HepG2 (cell line): ENCODE data around the gene ZNF764. TPM values are rescaled to one million over a fixed set of nuclear protein-coding genes. Genes with fewer than 3 reads are reported as not detected.

Experiments used
- ARID3A ChIP-seq: IDR thresholded peaks from 2 replicates; pipeline ENCODE4 v1.6.1; 2012; ENCODE audit warnings: low read depth, low read length, improper control_type of control experiment
- DBP ChIP-seq: sonication (generic); formaldehyde crosslinking; IDR thresholded peaks from 2 replicates; pipeline ENCODE4 v1.4.0; 2020; ENCODE audit warnings: missing genetic modification reagents; ENCODE audit errors: not compliant biosample characterization
- EP300 ChIP-seq, 3 experiments: sonication (generic) in 1 of 3; formaldehyde crosslinking in 1 of 3; IDR thresholded peaks; 2 replicates each; pipeline versions ENCODE4 v1.5.1 to v1.6.1; 2011 to 2020; ENCODE audit warnings: low read depth in 2 of 3, low read length in 2 of 3, borderline replicate concordance in 1 of 3, improper control_type of control experiment in 1 of 3, mild to moderate bottlenecking in 1 of 3, missing genetic modification reagents in 1 of 3, moderate library complexity in 1 of 3
- GPN1 ChIP-seq: sonication (generic); formaldehyde crosslinking; IDR thresholded peaks from 2 replicates; pipeline ENCODE4 v1.5.1; 2020; ENCODE audit warnings: missing genetic modification reagents, borderline replicate concordance
- NCOA5 ChIP-seq: sonication (generic); formaldehyde crosslinking; IDR thresholded peaks from 2 replicates; pipeline ENCODE4 v1.4.0; 2020; ENCODE audit warnings: missing genetic modification reagents
- NFKBIZ ChIP-seq: IDR thresholded peaks from 2 replicates; pipeline ENCODE4 v1.6.1; 2018; ENCODE audit warnings: missing genetic modification reagents, missing compliant biosample characterization
- PAXIP1 ChIP-seq: sonication (generic); formaldehyde crosslinking; conservative IDR thresholded peaks from 2 replicates; pipeline ENCODE4 v1.4.0; 2020; ENCODE audit warnings: mild to moderate bottlenecking, missing genetic modification reagents, moderate library complexity
- PRDM4 ChIP-seq: sonication (generic); formaldehyde crosslinking; IDR thresholded peaks from 2 replicates; pipeline ENCODE4 v1.9.0; 2021; ENCODE audit warnings: missing genetic modification reagents, borderline replicate concordance
- SMARCE1 ChIP-seq: fragments of 450-650 bp; IDR thresholded peaks from 2 replicates; pipeline ENCODE4 v1.6.1; 2017; ENCODE audit warnings: borderline replicate concordance
- TFDP2 ChIP-seq: sonication (generic); formaldehyde crosslinking; IDR thresholded peaks from 2 replicates; pipeline ENCODE4 v1.4.0; 2020; ENCODE audit warnings: missing genetic modification reagents
- ZFP91 ChIP-seq: sonication (generic); formaldehyde crosslinking; IDR thresholded peaks from 2 replicates; pipeline ENCODE4 v1.9.0; 2022; ENCODE audit warnings: missing genetic modification reagents, mild to moderate bottlenecking, borderline replicate concordance
- ZNF335 ChIP-seq: sonication (generic); formaldehyde crosslinking; IDR thresholded peaks from 2 replicates; pipeline ENCODE4 v1.4.0; 2020; ENCODE audit warnings: missing genetic modification reagents
- ZNF460 ChIP-seq: sonication (generic); formaldehyde crosslinking; IDR thresholded peaks from 2 replicates; pipeline ENCODE4 v1.5.1; 2020; ENCODE audit warnings: missing genetic modification reagents, mild to moderate bottlenecking, borderline replicate concordance
- ZNF879 ChIP-seq: sonication (generic); formaldehyde crosslinking; IDR thresholded peaks from 2 replicates; pipeline ENCODE4 v1.8.1; 2023; ENCODE audit warnings: missing genetic modification reagents
- ZSCAN9 ChIP-seq: IDR thresholded peaks from 2 replicates; pipeline ENCODE4 v1.6.1; 2016; ENCODE audit warnings: borderline replicate concordance
- polyA plus RNA-seq, 8 experiments: library from polyadenylated mRNA; depleted of rRNA in 3 of 8; stranded (reverse) in 7 of 8; unstranded in 1 of 8; fragments of >200 nt; fragmentation: Illumina TruSeq in 4 of 8; extraction: Trizol in 4 of 8; gene quantifications; 2 replicates each; pipeline versions ENCODE4 v1.2.1 to v1.2.3, GENCODE V29; 2011 to 2016; ENCODE audit warnings: low read depth in 4 of 8, missing spikeins in 1 of 8, mixed read lengths in 1 of 8; ENCODE audit not compliant: insufficient read depth in 1 of 8
- total RNA-seq, 5 experiments: library from RNA; depleted of rRNA; stranded (reverse); fragments of >200 nt; fragmentation: Illumina TruSeq; extraction: Trizol; gene quantifications; 2 replicates each; pipeline ENCODE4 v1.2.3, GENCODE V29; 2016; ENCODE audit warnings: low read depth in 1 of 5

Gene ZNF764
- total and polyA plus RNA-seq, 2 of the 13 experiments (the other 11 are each of a cell fraction or from before 2014, with no cell fraction given): 4.1 to 9.1 TPM

- TF ChIP-seq PAXIP1 (CRISPR knock-in tag): 0 out of 2 replicates have a peak, but pooled peaks have one; percentile 60
- TF ChIP-seq GPN1 (CRISPR knock-in tag): no peak
- no peak for TF ChIP-seq DBP (CRISPR knock-in tag)
- no peak for TF ChIP-seq SMARCE1
- peak; percentile 22 to 47; a peak in 2 of 4 replicates for TF ChIP-seq EP300 (IDR thresholded peaks at IDR 0.05; ENCODE audit: low read depth in 2 of 2, low read length in 2 of 2)
- 0 out of 2 replicates have a peak, but pooled peaks have one; percentile 9 for TF ChIP-seq EP300 (CRISPR knock-in tag; IDR thresholded peaks at IDR 0.05; ENCODE audit: borderline replicate concordance)
- peak; percentile 88 for TF ChIP-seq TFDP2 (CRISPR knock-in tag)
- no peak; the same call in 1 of the 2 replicates for TF ChIP-seq ZNF460 (CRISPR knock-in tag)
- TF ChIP-seq ZNF335 (CRISPR knock-in tag): peak; percentile 93
- no peak for TF ChIP-seq ZNF879 (CRISPR knock-in tag)
- TF ChIP-seq ARID3A: 0 out of 2 replicates have a peak, but pooled peaks have one; percentile 43
- TF ChIP-seq ZFP91 (CRISPR knock-in tag): peak; percentile 93; the same call in 1 of the 2 replicates
- TF ChIP-seq NCOA5 (CRISPR knock-in tag): no peak
- 0 out of 2 replicates have a peak, but pooled peaks have one; percentile 15 for TF ChIP-seq PRDM4 (CRISPR knock-in tag)
- no peak for TF ChIP-seq NFKBIZ
- peak; percentile 14; the same call in 1 of the 2 replicates for TF ChIP-seq ZSCAN9 (CRISPR knock-in tag)
These were observed 23.6 kb downstream of the ZNF764 start, which contains the start of gene ZNF747 (continued) for GRCh38 chr16:30534368-30535105.
